Keratinocyte (primary cell): ENCODE data around the gene SIVA1. TPM values are rescaled to one million over a fixed set of nuclear protein-coding genes. Genes with fewer than 3 reads are reported as not detected.

Experiments
- DNase-seq: peaks from one replicate; pipeline ENCODE4 v3.0.0-alpha.2; 2011; ENCODE audit warnings: low read depth, missing footprints, low spot score
- FAIRE-seq: peaks from 2 replicates; lab custom pipeline; 2011; peaks lifted over from hg19 to GRCh38; lab: Jason Lieb, UNC
- H2AFZ ChIP-seq: 2 replicates; pipeline ENCODE4 v1.6.0; 2012; ENCODE audit warnings: low read length, control low read depth, inconsistent platforms; ENCODE audit not compliant: control insufficient read depth
- H3K27ac ChIP-seq: 2 replicates; pipeline ENCODE4 v1.5.1; 2011; ENCODE audit warnings: low read length; ENCODE audit not compliant: control insufficient read depth, insufficient read depth
- H3K27me3 ChIP-seq: 3 replicates; pipeline ENCODE4 v1.6.0; 2011; ENCODE audit warnings: low read length; ENCODE audit not compliant: control insufficient read depth, insufficient read depth; ENCODE audit errors: extremely low read depth
- H3K36me3 ChIP-seq, 2 experiments: 2 replicates in 1 of 2; 3 replicates in 1 of 2; pipeline ENCODE4 v1.5.1; 2011; ENCODE audit warnings: low read length in 2 of 2, mild to moderate bottlenecking in 1 of 2; ENCODE audit not compliant: control insufficient read depth in 2 of 2, insufficient read depth in 2 of 2; ENCODE audit errors: extremely low read depth in 1 of 2
- H3K4me1 ChIP-seq: 3 replicates; pipeline ENCODE4 v1.5.1; 2011; ENCODE audit warnings: low read length; ENCODE audit not compliant: control insufficient read depth, insufficient read depth; ENCODE audit errors: extremely low read depth
- H3K4me2 ChIP-seq: 3 replicates; pipeline ENCODE4 v1.6.0; 2011; ENCODE audit warnings: low read depth, low read length; ENCODE audit not compliant: control insufficient read depth, insufficient read depth; ENCODE audit errors: extremely low read depth
- H3K4me3 ChIP-seq, 3 experiments: fragments of 200-600 bp in 1 of 3; sonication (generic) in 1 of 3; 2 replicates in 2 of 3; 3 replicates in 1 of 3; pipeline ENCODE4 v1.5.1; 2011 to 2016; ENCODE audit warnings: low read length in 3 of 3, mild to moderate bottlenecking in 3 of 3, control low read depth in 2 of 3, inconsistent platforms in 1 of 3, low read depth in 1 of 3, mixed read lengths in 1 of 3, mixed run types in 1 of 3, moderate library complexity in 1 of 3; ENCODE audit not compliant: control insufficient read depth in 2 of 3, insufficient read depth in 2 of 3; ENCODE audit errors: extremely low read depth in 1 of 3
- H3K79me2 ChIP-seq: 2 replicates; pipeline ENCODE4 v1.6.0; 2012; ENCODE audit warnings: low read length; ENCODE audit not compliant: control insufficient read depth, insufficient read depth
- H3K9ac ChIP-seq: 3 replicates; pipeline ENCODE4 v1.6.0; 2011; ENCODE audit warnings: low read length; ENCODE audit not compliant: control insufficient read depth, insufficient read depth; ENCODE audit errors: extremely low read depth
- H3K9me1 ChIP-seq: 3 replicates; pipeline ENCODE4 v1.6.0; 2011; ENCODE audit warnings: low read length; ENCODE audit not compliant: control insufficient read depth, insufficient read depth; ENCODE audit errors: extremely low read depth
- H3K9me3 ChIP-seq: 2 replicates; pipeline ENCODE4 v1.5.1; 2012; ENCODE audit warnings: low read depth, low read length; ENCODE audit not compliant: control insufficient read depth
- H4K20me1 ChIP-seq: 3 replicates; pipeline ENCODE4 v1.6.0; 2011; ENCODE audit warnings: low read length; ENCODE audit not compliant: control insufficient read depth, insufficient read depth; ENCODE audit errors: extremely low read depth
- CTCF ChIP-seq, 3 experiments: IDR thresholded peaks in 1 of 3; conservative IDR thresholded peaks in 1 of 3; optimal IDR thresholded peaks in 1 of 3; 2 replicates in 2 of 3; 3 replicates in 1 of 3; pipeline versions ENCODE3 to v1.5.1; 2011; ENCODE audit warnings: low read length in 3 of 3, mild to moderate bottlenecking in 3 of 3, moderate library complexity in 2 of 3, control low read depth in 1 of 3, inconsistent platforms in 1 of 3; ENCODE audit not compliant: insufficient read depth in 2 of 3; ENCODE audit errors: extremely low read depth in 1 of 3
- EZH2 ChIP-seq: IDR thresholded peaks from one replicate; pipeline ENCODE4 v1.6.1; 2012; ENCODE audit warnings: inconsistent platforms, mild to moderate bottlenecking, low read length, moderate library complexity
- dilution Hi-C: fragments of 300-500 bp; cut with MboI; formaldehyde crosslinking; loops from one replicate; pipeline ENCODE4 v1.7.0; 2020; ENCODE audit warnings: low sequenced_read_pairs; ENCODE audit not compliant: extremely low pct_ligation_motif_present
- polyA plus RNA-seq, 5 experiments: library from polyadenylated mRNA; depleted of rRNA in 3 of 5; stranded (reverse) in 3 of 5; stranded (forward) in 1 of 5; unstranded in 1 of 5; fragments of >200 nt; gene quantifications; 1 replicate in 1 of 5; 2 replicates in 3 of 5; 3 replicates in 1 of 5; pipeline versions ENCODE4 v1.2.1 to v1.2.3, GENCODE V29; 2011 to 2012; ENCODE audit warnings: missing spikeins in 2 of 5, low read depth in 1 of 5, low replicate concordance in 1 of 5

Gene SIVA1
- polyA plus RNA-seq, 1 donor (not counting 4 experiments of a cell fraction or from before 2014, with no cell fraction given) = 35.3 TPM

GRCh38 chr14:104710071-104710735, 42.7 kb upstream of the SIVA1 start:
- H2AFZ ChIP-seq = no peak overlapping the region
- H3K4me2 ChIP-seq = no peak overlapping the region
- no peak overlapping the region for H3K27ac ChIP-seq
- peaks cover 30 to 40% of the 10 kb centered on the region in 2 experiments for H3K36me3 ChIP-seq
- DNase-seq (no peak), FAIRE-seq (no peak)
- no peak overlapping the region for H3K4me3 ChIP-seq
- dilution Hi-C loops = no loop called here
- H3K27me3 ChIP-seq = no peaks in the 10 kb centered on the region
- no peak for TF ChIP-seq EZH2
- no peak for TF ChIP-seq CTCF (optimal IDR thresholded peaks at IDR 0.05 in 1 of 3, IDR thresholded peaks at IDR 0.05 in 1 of 3, conservative IDR thresholded peaks at IDR 0.05 in 1 of 3; ENCODE audit: extremely low read depth in 1 of 3, insufficient read depth in 2 of 3, low read length in 3 of 3)
- H3K9me3 ChIP-seq = no peaks in the 10 kb centered on the region
- H3K9ac ChIP-seq = no peak overlapping the region
- no peaks in the 10 kb centered on the region for H3K4me1 ChIP-seq
- no peaks in the 10 kb centered on the region for H4K20me1 ChIP-seq
- H3K9me1 ChIP-seq = no peaks in the 10 kb centered on the region
- no peaks in the 10 kb centered on the region for H3K79me2 ChIP-seq

GRCh38 chr14:104712881-104713734, 39.8 kb upstream of the SIVA1 start:
- TF ChIP-seq CTCF (optimal IDR thresholded peaks at IDR 0.05 in 1 of 3, IDR thresholded peaks at IDR 0.05 in 1 of 3, conservative IDR thresholded peaks at IDR 0.05 in 1 of 3; ENCODE audit: extremely low read depth in 1 of 3, insufficient read depth in 2 of 3, low read length in 3 of 3) (no peak), EZH2 (no peak)
- Histone ChIP-seq H3K9ac (no peak overlapping the region), H3K36me3 (peaks cover 29 to 35% of the 10 kb centered on the region in 2 experiments), H3K4me3 (no peak overlapping the region), H2AFZ (no peak overlapping the region), H3K4me1 (no peaks in the 10 kb centered on the region), H3K9me1 (no peaks in the 10 kb centered on the region), H4K20me1 (no peaks in the 10 kb centered on the region), H3K9me3 (no peaks in the 10 kb centered on the region), H3K27ac (no peak overlapping the region), H3K27me3 (no peaks in the 10 kb centered on the region), H3K79me2 (no peaks in the 10 kb centered on the region), H3K4me2 (no peak overlapping the region)
- no peak for DNase-seq
- dilution Hi-C loops = no loop called here
- FAIRE-seq = no peak
